ENCODE results near the gene IMP4.

IMP4 gene

GRCh38 chr2:130354139-130354428 is 11.4 kb downstream of the IMP4 start:
- Histone ChIP-seq H4K20me1 (ENCODE audit: insufficient read depth, low read length, poor library complexity, severe bottlenecking) (no peaks in the 10 kb centered on the region), H3K4me3 (ENCODE audit: low read length, poor library complexity, severe bottlenecking) (no peak overlapping the region), H2AFZ (ENCODE audit: low read length) (no peak overlapping the region), H3K4me1 (ENCODE audit: insufficient read depth, low read length, poor library complexity, severe bottlenecking) (no peaks in the 10 kb centered on the region), H3K4me2 (ENCODE audit: low read depth, low read length, poor library complexity, severe bottlenecking) (no peak overlapping the region), H3K9ac (ENCODE audit: low read depth, low read length, poor library complexity, severe bottlenecking) (no peak overlapping the region), H3K36me3 (ENCODE audit: insufficient read depth, low read length) (no peaks in the 10 kb centered on the region), H3K9me2 (replicated peaks; ENCODE audit: low read depth, low read length) (no peaks in the 10 kb centered on the region), H3K9me3 (ENCODE audit: insufficient read depth, low read depth, low read length) (no peaks in the 10 kb centered on the region), H3F3A (ENCODE audit: low read depth) (no peaks in the 10 kb centered on the region), H3K27me3 (ENCODE audit: insufficient read depth, low read length, poor library complexity, severe bottlenecking) (no peaks in the 10 kb centered on the region), H3K79me2 (ENCODE audit: insufficient read depth, low read length) (no peaks in the 10 kb centered on the region)
- no peak for TF ChIP-seq EZH2phosphoT487 (IDR thresholded peaks at IDR 0.05; ENCODE audit: borderline replicate concordance)
- no peak for TF ChIP-seq CTCF (conservative IDR thresholded peaks at IDR 0.05; ENCODE audit: low read length)

GRCh38 chr2:130355172-130355577 is 12.5 kb downstream of the IMP4 start:
- Histone ChIP-seq H3K27me3 (ENCODE audit: insufficient read depth, low read length, poor library complexity, severe bottlenecking) (no peaks in the 10 kb centered on the region), H2AFZ (ENCODE audit: low read length) (no peak overlapping the region), H3F3A (ENCODE audit: low read depth) (no peaks in the 10 kb centered on the region), H3K79me2 (ENCODE audit: insufficient read depth, low read length) (no peaks in the 10 kb centered on the region), H3K9me2 (replicated peaks; ENCODE audit: low read depth, low read length) (no peaks in the 10 kb centered on the region), H3K9me3 (ENCODE audit: insufficient read depth, low read depth, low read length) (no peaks in the 10 kb centered on the region), H3K4me3 (ENCODE audit: low read length, poor library complexity, severe bottlenecking) (no peak overlapping the region), H4K20me1 (ENCODE audit: insufficient read depth, low read length, poor library complexity, severe bottlenecking) (no peaks in the 10 kb centered on the region), H3K4me1 (ENCODE audit: insufficient read depth, low read length, poor library complexity, severe bottlenecking) (no peaks in the 10 kb centered on the region), H3K36me3 (ENCODE audit: insufficient read depth, low read length) (no peaks in the 10 kb centered on the region), H3K4me2 (ENCODE audit: low read depth, low read length, poor library complexity, severe bottlenecking) (no peak overlapping the region), H3K9ac (ENCODE audit: low read depth, low read length, poor library complexity, severe bottlenecking) (no peak overlapping the region)
- TF ChIP-seq EZH2phosphoT487 (IDR thresholded peaks at IDR 0.05; ENCODE audit: borderline replicate concordance) (no peak), CTCF (conservative IDR thresholded peaks at IDR 0.05; ENCODE audit: low read length) (no peak)

GRCh38 chr2:130355578-130356431 is 13.1 kb downstream of the IMP4 start, which contains the start of gene PTPN18:
Gene PTPN18 (plus strand): TSS chr2:130356056. CDS start chr2:130356108, 52 bp downstream.
- no peaks in the 10 kb centered on the region for H3K79me2 ChIP-seq (ENCODE audit: insufficient read depth, low read length)
- no peaks in the 10 kb centered on the region for H4K20me1 ChIP-seq (ENCODE audit: insufficient read depth, low read length, poor library complexity, severe bottlenecking)
- no peak within 1 kb of the TSS for H3K4me3 ChIP-seq (ENCODE audit: low read length, poor library complexity, severe bottlenecking)
- no peak within 1 kb of the TSS for H2AFZ ChIP-seq (ENCODE audit: low read length)
- no peak within 1 kb of the TSS for H3K4me2 ChIP-seq (ENCODE audit: low read depth, low read length, poor library complexity, severe bottlenecking)
- no peak within 1 kb of the TSS for H3K9ac ChIP-seq (ENCODE audit: low read depth, low read length, poor library complexity, severe bottlenecking)
- no peaks in the 10 kb centered on the region for H3K4me1 ChIP-seq (ENCODE audit: insufficient read depth, low read length, poor library complexity, severe bottlenecking)
- no peaks in the 10 kb centered on the region for H3K9me2 ChIP-seq (replicated peaks; ENCODE audit: low read depth, low read length)
- no peak for TF ChIP-seq EZH2phosphoT487 (IDR thresholded peaks at IDR 0.05; ENCODE audit: borderline replicate concordance)
- TF ChIP-seq CTCF (conservative IDR thresholded peaks at IDR 0.05; ENCODE audit: low read length), result no peak
- no peaks in the 10 kb centered on the region for H3K27me3 ChIP-seq (ENCODE audit: insufficient read depth, low read length, poor library complexity, severe bottlenecking)
- H3K9me3 ChIP-seq (ENCODE audit: insufficient read depth, low read depth, low read length), result no peaks in the 10 kb centered on the region
- no peaks in the 10 kb centered on the region for H3F3A ChIP-seq (ENCODE audit: low read depth)
- H3K36me3 ChIP-seq (ENCODE audit: insufficient read depth, low read length), result no peaks in the 10 kb centered on the region

Measured in Loucy (cell line).